Measurements from ENCODE around the gene USO1.

GRCh38 chr4:75698963-75699228 lies 25.5 kb upstream of the USO1 start:
- TF ChIP-seq CTCF (conservative IDR thresholded peaks at IDR 0.05 in 1 of 2, IDR thresholded peaks at IDR 0.05 in 1 of 2; ENCODE audit: extremely low read depth in 1 of 2, insufficient read depth in 1 of 2, low read depth in 1 of 2, low read length in 2 of 2) (no peak), EZH2 (IDR thresholded peaks at IDR 0.05; ENCODE audit: borderline replicate concordance, low read length) (no peak)
